ENCODE results near the gene NPY. TPM values are rescaled to one million over a fixed set of nuclear protein-coding genes. Genes with fewer than 3 reads are reported as not detected.

The NPY gene
- polyA plus RNA-seq, 1 experiment, result not detected

- DNase-seq (ENCODE audit: low read depth, low spot score), result no peak
- Histone ChIP-seq H3K9me3 (ENCODE audit: control insufficient read depth, insufficient read depth, low read length) (no peaks in the 10 kb centered on the region), H3K27me3 (ENCODE audit: control insufficient read depth, insufficient read depth, low read length) (no peaks in the 10 kb centered on the region), H3K4me3 (ENCODE audit: low read depth, low read length) (no peak overlapping the region), H3K27ac (ENCODE audit: low read depth, low read length) (no peak overlapping the region)
- ChIA-PET CTCF (no interaction called here), POLR2A (no interaction called here)
- no peak for TF ChIP-seq CTCF (IDR thresholded peaks at IDR 0.05; ENCODE audit: low read depth, low read length)
These were observed 40.0 kb downstream of the NPY start for GRCh38 chr7:24323961-24324480.

- no peak overlapping the region for H3K27ac ChIP-seq (ENCODE audit: low read depth, low read length)
These were observed 41.7 kb downstream of the NPY start for GRCh38 chr7:24325708-24326107.

GRCh38 chr7:24328050-24328449 is 44.1 kb downstream of the NPY start:
- ChIA-PET POLR2A (interaction anchor here (0.6 kb wide), 1 partner anchor 41 kb away, joined by 3 read pairs; no protein-coding TSS in a partner anchor), CTCF (no interaction called here)
- no peaks in the 10 kb centered on the region for H3K9me3 ChIP-seq (ENCODE audit: control insufficient read depth, insufficient read depth, low read length)
- no peak overlapping the region for H3K27ac ChIP-seq (ENCODE audit: low read depth, low read length)
- H3K27me3 ChIP-seq (ENCODE audit: control insufficient read depth, insufficient read depth, low read length), result no peaks in the 10 kb centered on the region
- no peak for TF ChIP-seq CTCF (IDR thresholded peaks at IDR 0.05; ENCODE audit: low read depth, low read length)
- H3K4me3 ChIP-seq (ENCODE audit: low read depth, low read length), result no peak overlapping the region
- DNase-seq (ENCODE audit: low read depth, low spot score), result no peak

More at GRCh38 chr7:24325708-24326107, 41.7 kb downstream of the NPY start:
- no peaks in the 10 kb centered on the region for H3K27me3 ChIP-seq (ENCODE audit: control insufficient read depth, insufficient read depth, low read length)
- no peak overlapping the region for H3K4me3 ChIP-seq (ENCODE audit: low read depth, low read length)
- H3K9me3 ChIP-seq (ENCODE audit: control insufficient read depth, insufficient read depth, low read length), result no peaks in the 10 kb centered on the region
- DNase-seq (ENCODE audit: low read depth, low spot score), result no peak
- TF ChIP-seq CTCF (IDR thresholded peaks at IDR 0.05; ENCODE audit: low read depth, low read length), result no peak
- CTCF ChIA-PET, result no interaction called here
- POLR2A ChIA-PET, result no interaction called here

- no peak for TF ChIP-seq CTCF (IDR thresholded peaks at IDR 0.05; ENCODE audit: low read depth, low read length)
- CTCF ChIA-PET, result no interaction called here
- POLR2A ChIA-PET, result no interaction called here
- no peak overlapping the region for H3K27ac ChIP-seq (ENCODE audit: low read depth, low read length)
- no peak for DNase-seq (ENCODE audit: low read depth, low spot score)
- no peaks in the 10 kb centered on the region for H3K9me3 ChIP-seq (ENCODE audit: control insufficient read depth, insufficient read depth, low read length)
- H3K4me3 ChIP-seq (ENCODE audit: low read depth, low read length), result no peak overlapping the region
- no peaks in the 10 kb centered on the region for H3K27me3 ChIP-seq (ENCODE audit: control insufficient read depth, insufficient read depth, low read length)
These were observed 44.9 kb downstream of the NPY start for GRCh38 chr7:24328894-24329293.

- Histone ChIP-seq H3K27ac (ENCODE audit: low read depth, low read length) (no peak overlapping the region), H3K4me3 (ENCODE audit: low read depth, low read length) (no peak overlapping the region), H3K27me3 (ENCODE audit: control insufficient read depth, insufficient read depth, low read length) (peaks cover 3% of the 10 kb centered on the region), H3K9me3 (ENCODE audit: control insufficient read depth, insufficient read depth, low read length) (no peaks in the 10 kb centered on the region)
- ChIA-PET CTCF (no interaction called here), POLR2A (no interaction called here)
- no peak for DNase-seq (ENCODE audit: low read depth, low spot score)
- TF ChIP-seq CTCF (IDR thresholded peaks at IDR 0.05; ENCODE audit: low read depth, low read length), result no peak
These were observed 50.0 kb downstream of the NPY start for GRCh38 chr7:24334012-24334411.
